SH-SY5Y (cell line): ENCODE measurements around the gene PMF1.

ENCODE experiments used
- GATA2 ChIP-seq: IDR thresholded peaks from 2 replicates; pipeline ENCODE4 v1.6.1; 2011; ENCODE audit warnings: mild to moderate bottlenecking, low read depth, low read length
- GATA3 ChIP-seq: IDR thresholded peaks from 2 replicates; pipeline ENCODE4 v1.6.1; 2011; ENCODE audit warnings: low read depth, mild to moderate bottlenecking, low read length, moderate library complexity

- TF ChIP-seq GATA2 (no peak), GATA3 (no peak)
These were observed 28.6 kb downstream of the PMF1 start for GRCh38 chr1:156241311-156241811.
